ENCODE data around the gene HS6ST2. TPM values are rescaled to one million over a fixed set of nuclear protein-coding genes. Genes with fewer than 3 reads are reported as not detected.
"Not testable (repeated sequence)": the region's sequence is repeated elsewhere in the genome, so short reads cannot be mapped to it uniquely, and the experiment has no call there.

Gene HS6ST2
- total RNA-seq, 1 donor, result under 0.01 TPM

DNA sequence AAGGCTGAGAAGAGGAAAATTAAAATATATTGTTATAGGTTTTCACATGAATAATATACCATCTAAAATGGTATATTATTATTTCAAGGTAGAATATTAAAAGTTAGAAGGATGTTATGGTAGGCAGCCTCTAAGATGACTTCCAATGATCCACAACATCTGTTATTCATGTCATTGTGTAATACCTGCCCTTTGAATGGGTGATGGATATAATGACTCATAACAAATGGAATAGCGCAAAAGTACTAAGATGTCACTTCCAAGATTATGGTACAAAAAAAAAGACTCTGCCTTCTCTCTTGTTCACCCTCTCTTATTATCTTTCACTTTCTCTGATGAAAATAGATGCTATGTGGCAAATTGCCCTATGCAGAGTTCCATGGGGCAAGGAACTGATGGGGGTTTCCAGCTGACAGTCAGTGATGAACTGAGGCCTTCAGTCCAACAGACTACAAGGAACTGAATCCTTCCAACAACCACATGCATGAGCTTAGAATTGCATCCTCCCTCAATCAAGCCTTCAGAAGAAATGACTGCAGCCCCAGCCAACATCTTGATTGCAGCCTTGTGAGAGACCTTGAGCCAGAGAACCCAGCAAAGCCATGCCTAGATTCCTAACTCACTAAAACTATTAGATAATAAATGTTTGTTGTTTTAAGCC lies 57.7 kb downstream of the HS6ST2 start:
- H3K4me3 ChIP-seq (ENCODE audit: low read depth, low read length), result no peak overlapping the region
- TF ChIP-seq, protein P1, sequence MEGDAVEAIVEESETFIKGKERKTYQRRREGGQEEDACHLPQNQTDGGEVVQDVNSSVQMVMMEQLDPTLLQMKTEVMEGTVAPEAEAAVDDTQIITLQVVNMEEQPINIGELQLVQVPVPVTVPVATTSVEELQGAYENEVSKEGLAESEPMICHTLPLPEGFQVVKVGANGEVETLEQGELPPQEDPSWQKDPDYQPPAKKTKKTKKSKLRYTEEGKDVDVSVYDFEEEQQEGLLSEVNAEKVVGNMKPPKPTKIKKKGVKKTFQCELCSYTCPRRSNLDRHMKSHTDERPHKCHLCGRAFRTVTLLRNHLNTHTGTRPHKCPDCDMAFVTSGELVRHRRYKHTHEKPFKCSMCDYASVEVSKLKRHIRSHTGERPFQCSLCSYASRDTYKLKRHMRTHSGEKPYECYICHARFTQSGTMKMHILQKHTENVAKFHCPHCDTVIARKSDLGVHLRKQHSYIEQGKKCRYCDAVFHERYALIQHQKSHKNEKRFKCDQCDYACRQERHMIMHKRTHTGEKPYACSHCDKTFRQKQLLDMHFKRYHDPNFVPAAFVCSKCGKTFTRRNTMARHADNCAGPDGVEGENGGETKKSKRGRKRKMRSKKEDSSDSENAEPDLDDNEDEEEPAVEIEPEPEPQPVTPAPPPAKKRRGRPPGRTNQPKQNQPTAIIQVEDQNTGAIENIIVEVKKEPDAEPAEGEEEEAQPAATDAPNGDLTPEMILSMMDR (IDR thresholded peaks at IDR 0.05; ENCODE audit: insufficient read depth, low read length), result no peak
- DNase-seq (ENCODE audit: low read depth), result no peak

DNA sequence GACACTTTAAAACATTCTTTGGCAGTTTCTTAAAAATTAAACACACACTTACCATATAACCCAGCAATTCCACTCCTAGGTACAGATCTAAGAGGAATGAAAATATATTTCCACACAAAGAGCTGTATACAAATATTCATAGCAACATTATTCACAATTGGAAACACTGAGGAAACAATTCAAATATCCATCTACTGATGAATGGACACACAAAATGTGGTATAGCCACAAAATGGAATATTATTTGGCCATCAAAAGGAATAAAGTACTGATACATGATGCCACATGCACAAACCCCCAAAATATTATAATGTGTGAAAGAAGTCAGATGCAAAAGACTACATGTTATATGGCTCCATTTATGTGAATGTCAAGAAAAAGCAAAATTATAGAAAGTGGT lies 70.9 kb downstream of the HS6ST2 start:
- H3K4me3 ChIP-seq (ENCODE audit: low read depth, low read length), result no peak overlapping the region
- TF ChIP-seq, protein P1 (IDR thresholded peaks at IDR 0.05; ENCODE audit: insufficient read depth, low read length), result no peak
- no peak for DNase-seq (ENCODE audit: low read depth)

- TF ChIP-seq, protein P1 (IDR thresholded peaks at IDR 0.05; ENCODE audit: insufficient read depth, low read length), result no peak
- DNase-seq (ENCODE audit: low read depth), result no peak
Observed at GRCh38 chrX:132883358-132883915, 75.0 kb downstream of the HS6ST2 start.

GRCh38 chrX:132880753-132881152 lies 77.7 kb downstream of the HS6ST2 start:
- not testable (repeated sequence) for DNase-seq (ENCODE audit: low read depth); H3K4me3 ChIP-seq (ENCODE audit: low read depth, low read length)

More at GRCh38 chrX:132883358-132883915, 75.0 kb downstream of the HS6ST2 start:
- no peak overlapping the region for H3K4me3 ChIP-seq (ENCODE audit: low read depth, low read length)

DNA sequence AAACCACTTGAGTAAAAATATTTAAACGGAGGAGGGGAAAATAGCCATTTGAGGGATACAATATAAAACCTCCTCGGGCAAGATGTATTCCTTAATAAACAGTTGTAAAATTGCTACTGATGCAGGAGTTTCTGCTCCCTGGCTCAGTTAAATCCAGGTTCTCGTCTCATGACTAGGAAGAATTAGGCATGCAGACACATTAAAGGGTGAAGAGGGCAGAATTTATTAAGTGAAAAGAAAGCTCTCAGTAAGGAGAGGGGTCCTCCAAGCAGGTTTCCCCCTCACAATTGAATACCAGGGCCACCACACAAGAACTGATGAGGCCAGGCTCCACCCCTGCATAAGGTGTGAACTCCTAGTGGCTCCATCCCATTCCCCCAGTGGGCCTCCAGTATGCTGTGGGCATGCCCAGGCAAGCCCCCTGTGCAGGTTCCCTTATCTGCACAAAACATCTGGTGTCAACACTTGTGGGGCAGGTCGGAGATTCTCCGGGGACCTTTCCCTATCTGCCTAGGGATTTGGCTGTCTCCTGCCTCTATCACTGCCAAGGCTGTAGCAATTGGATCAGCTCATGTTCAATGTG lies 80.4 kb downstream of the HS6ST2 start:
- no peak overlapping the region for H3K4me3 ChIP-seq (ENCODE audit: low read depth, low read length)
- TF ChIP-seq, protein P1 (IDR thresholded peaks at IDR 0.05; ENCODE audit: insufficient read depth, low read length), result no peak
- DNase-seq (ENCODE audit: low read depth), result no peak

DNA sequence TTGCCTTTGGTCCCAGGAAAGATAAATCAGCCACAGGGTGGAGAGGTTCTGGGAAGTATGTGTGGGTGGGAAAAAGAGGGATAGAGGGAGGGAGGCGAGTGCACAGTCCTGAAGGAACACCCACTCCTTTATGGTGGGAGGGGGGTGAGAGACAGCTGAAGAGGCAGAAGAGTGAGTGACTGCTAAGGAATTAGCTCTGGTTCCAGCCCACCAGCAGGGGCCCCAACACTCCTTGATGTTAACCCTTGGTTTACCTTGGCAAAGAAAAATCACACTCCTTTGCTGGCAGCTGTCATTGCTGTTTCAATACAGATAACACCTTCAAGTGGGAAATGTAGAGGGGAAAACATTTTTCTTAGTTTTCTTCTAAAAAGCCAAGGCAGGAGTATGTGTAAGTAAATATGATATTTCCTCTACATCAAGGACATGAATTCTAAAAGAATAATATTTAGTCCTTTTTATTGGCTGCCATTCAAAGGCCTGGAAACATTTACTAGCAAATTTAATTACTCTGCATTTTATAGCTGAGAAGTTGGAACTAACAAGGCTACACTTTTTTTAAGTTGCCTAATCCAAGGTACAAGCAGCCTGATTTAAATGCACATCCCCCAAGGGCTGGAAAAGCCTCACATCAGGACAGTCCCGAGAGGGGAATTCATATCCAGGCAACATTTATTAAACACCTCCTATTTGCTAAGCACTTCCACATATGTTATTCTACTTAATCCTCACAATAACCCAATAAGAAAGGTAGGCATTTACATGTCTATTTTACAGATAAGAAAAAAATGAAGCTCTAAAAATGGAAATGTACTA lies 81.7 kb downstream of the HS6ST2 start:
- DNase-seq (ENCODE audit: low read depth), result no peak
- TF ChIP-seq, protein P1 (IDR thresholded peaks at IDR 0.05; ENCODE audit: insufficient read depth, low read length), result no peak
- H3K4me3 ChIP-seq (ENCODE audit: low read depth, low read length), result no peak overlapping the region

Measured in fibroblast of the aortic adventitia (primary cell).